Measurements from ENCODE around the gene FRMD5. TPM values are rescaled to one million over a fixed set of nuclear protein-coding genes. Genes with fewer than 3 reads are reported as not detected.

FRMD5 gene
- total and polyA plus RNA-seq, 2 donors (not counting 1 experiment from before 2014, with no cell fraction given): not detected

GRCh38 chr15:43958861-43959330 is 236.2 kb downstream of the FRMD5 start:
- H3K27me3 Mint-ChIP-seq: peaks cover 22% of the 10 kb centered on the region
- POLR2A ChIA-PET: no interaction called here
- intact Hi-C loops (cut with micrococcal nuclease): no loop called here
- Histone ChIP-seq H3K27me3 (replicated peaks in 1 of 4; ENCODE audit: control extremely low read depth in 1 of 4, control insufficient read depth in 3 of 4, insufficient read depth in 4 of 4, low read length in 3 of 4) (no peaks in the 10 kb centered on the region), H3K4me2 (replicated peaks; ENCODE audit: low read depth, low read length, poor library complexity, severe bottlenecking) (no peak overlapping the region), H2AFZ (ENCODE audit: insufficient read depth, low read depth, low read length, poor library complexity, severe bottlenecking) (no peak overlapping the region), H3K36me3 (replicated peaks in 1 of 2; ENCODE audit: control extremely low read depth in 1 of 2, control insufficient read depth in 1 of 2, extremely low read depth in 1 of 2, insufficient read depth in 2 of 2, low read length in 1 of 2) (no peaks in the 10 kb centered on the region), H3K4me1 (ENCODE audit: control insufficient read depth in 2 of 2, insufficient read depth in 2 of 2, low read length in 2 of 2) (no peaks in the 10 kb centered on the region), H3K4me3 (ENCODE audit: control extremely low read depth in 1 of 5, extremely low read depth in 1 of 5, insufficient read depth in 1 of 5, low read depth in 2 of 5, low read length in 4 of 5) (no peak overlapping the region), H3K9me3 (ENCODE audit: control extremely low read depth in 1 of 3, control insufficient read depth in 2 of 3, insufficient read depth in 1 of 3, low read length in 2 of 3) (no peaks in the 10 kb centered on the region), H3K27ac (ENCODE audit: low read length in 2 of 2) (no peak overlapping the region), H3K9ac (ENCODE audit: low read length) (no peak overlapping the region), H4K20me1 (ENCODE audit: control insufficient read depth, insufficient read depth, low read length, poor library complexity, severe bottlenecking) (no peaks in the 10 kb centered on the region), H3K79me2 (ENCODE audit: control insufficient read depth, insufficient read depth, low read length) (no peaks in the 10 kb centered on the region)
- ATAC-seq (ENCODE audit: low read depth) (no peak), DNase-seq (no peak)
- no peak overlapping the region for H3K27ac Mint-ChIP-seq
- H3K4me3 Mint-ChIP-seq: no peak overlapping the region
- no peaks in the 10 kb centered on the region for H3K9me3 Mint-ChIP-seq (ENCODE audit: insufficient read depth)
- no peaks in the 10 kb centered on the region for H3K4me1 Mint-ChIP-seq
- CTCF ChIA-PET: interaction anchor here (1.9 kb wide), 1 partner anchor 55 kb away, joined by 4 read pairs; no protein-coding TSS in a partner anchor
- WGBS (ENCODE audit: insufficient coverage): no CpG with 5 or more reads among the region's 2 CpGs
- TF ChIP-seq CTCF (IDR thresholded peaks at IDR 0.05): no peak
- no peak for TF ChIP-seq EZH2 (IDR thresholded peaks at IDR 0.05; ENCODE audit: borderline replicate concordance, insufficient read depth, low read depth, low read length, poor library complexity, severe bottlenecking)

GRCh38 chr15:43957724-43958123 is 237.3 kb downstream of the FRMD5 start:
- H3K4me1 Mint-ChIP-seq: no peaks in the 10 kb centered on the region
- POLR2A ChIA-PET: no interaction called here
- ATAC-seq (ENCODE audit: low read depth): no peak

More at GRCh38 chr15:43957724-43958123, 237.3 kb downstream of the FRMD5 start:
- Mint-ChIP-seq H3K9me3 (ENCODE audit: insufficient read depth) (no peaks in the 10 kb centered on the region), H3K27ac (no peak overlapping the region), H3K4me3 (no peak overlapping the region), H3K27me3 (peaks cover 22% of the 10 kb centered on the region)
- CTCF ChIA-PET: no interaction called here
- DNase-seq: no peak
- Histone ChIP-seq H2AFZ (ENCODE audit: insufficient read depth, low read depth, low read length, poor library complexity, severe bottlenecking) (no peak overlapping the region), H3K27ac (ENCODE audit: low read length in 2 of 2) (no peak overlapping the region), H3K4me1 (ENCODE audit: control insufficient read depth in 2 of 2, insufficient read depth in 2 of 2, low read length in 2 of 2) (no peaks in the 10 kb centered on the region), H4K20me1 (ENCODE audit: control insufficient read depth, insufficient read depth, low read length, poor library complexity, severe bottlenecking) (no peaks in the 10 kb centered on the region), H3K36me3 (replicated peaks in 1 of 2; ENCODE audit: control extremely low read depth in 1 of 2, control insufficient read depth in 1 of 2, extremely low read depth in 1 of 2, insufficient read depth in 2 of 2, low read length in 1 of 2) (no peaks in the 10 kb centered on the region), H3K4me3 (ENCODE audit: control extremely low read depth in 1 of 5, extremely low read depth in 1 of 5, insufficient read depth in 1 of 5, low read depth in 2 of 5, low read length in 4 of 5) (no peak overlapping the region), H3K9me3 (ENCODE audit: control extremely low read depth in 1 of 3, control insufficient read depth in 2 of 3, insufficient read depth in 1 of 3, low read length in 2 of 3) (no peaks in the 10 kb centered on the region), H3K4me2 (replicated peaks; ENCODE audit: low read depth, low read length, poor library complexity, severe bottlenecking) (no peak overlapping the region), H3K27me3 (replicated peaks in 1 of 4; ENCODE audit: control extremely low read depth in 1 of 4, control insufficient read depth in 3 of 4, insufficient read depth in 4 of 4, low read length in 3 of 4) (no peaks in the 10 kb centered on the region), H3K79me2 (ENCODE audit: control insufficient read depth, insufficient read depth, low read length) (no peaks in the 10 kb centered on the region), H3K9ac (ENCODE audit: low read length) (no peak overlapping the region)
- TF ChIP-seq CTCF (IDR thresholded peaks at IDR 0.05) (no peak), EZH2 (IDR thresholded peaks at IDR 0.05; ENCODE audit: borderline replicate concordance, insufficient read depth, low read depth, low read length, poor library complexity, severe bottlenecking) (no peak)
- WGBS (ENCODE audit: insufficient coverage): no CpG with 5 or more reads among the region's 1 CpG
- intact Hi-C loops (cut with micrococcal nuclease): no loop called here
